Mesothelial cell of epicardium (in vitro differentiated cells): ENCODE measurements around the gene DIP2C. TPM values are rescaled to one million over a fixed set of nuclear protein-coding genes. Genes with fewer than 3 reads are reported as not detected.
A peak's percentile ranks its signal among the peaks of the same experiment; 100 is the strongest.

ENCODE experiments used
- DNase-seq, 2 experiments: peaks; one replicate each; pipeline ENCODE4 v3.0.0; 2021; ENCODE audit warnings: low spot score in 2 of 2; ENCODE audit not compliant: unreplicated experiment in 2 of 2
- H3K27ac Mint-ChIP-seq: 2 replicates; pipeline ENCODE4 v1.8.0; 2021; ENCODE audit warnings: mixed read lengths
- H3K27me3 Mint-ChIP-seq: 2 replicates; pipeline ENCODE4 v1.8.0; 2021; ENCODE audit warnings: low read depth, mixed read lengths
- H3K36me3 Mint-ChIP-seq: 2 replicates; pipeline ENCODE4 v1.8.0; 2021; ENCODE audit warnings: mixed read lengths
- H3K4me1 Mint-ChIP-seq: 2 replicates; pipeline ENCODE4 v1.8.0; 2021; ENCODE audit warnings: mixed read lengths
- H3K4me3 Mint-ChIP-seq: 2 replicates; pipeline ENCODE4 v1.8.0; 2021; ENCODE audit warnings: mild to moderate bottlenecking, moderate library complexity, mixed read lengths
- H3K9me3 Mint-ChIP-seq: 2 replicates; pipeline ENCODE4 v1.8.0; 2021; ENCODE audit warnings: mixed read lengths
- total RNA-seq: library from RNA; stranded (reverse); gene quantifications from 3 replicates; pipeline ENCODE4 v1.2.1, GENCODE V29; 2021
- TF ChIP-seq, protein P1 (sequence below): fragments of 200-600 bp; sonication (generic); IDR thresholded peaks from one replicate; pipeline ENCODE4 v1.5.0; 2021; ENCODE audit warnings: antibody characterized with exemption; ENCODE audit not compliant: unreplicated experiment

DIP2C gene
- total RNA-seq, 1 donor from 2014 or later: 30.3 TPM

DNA sequence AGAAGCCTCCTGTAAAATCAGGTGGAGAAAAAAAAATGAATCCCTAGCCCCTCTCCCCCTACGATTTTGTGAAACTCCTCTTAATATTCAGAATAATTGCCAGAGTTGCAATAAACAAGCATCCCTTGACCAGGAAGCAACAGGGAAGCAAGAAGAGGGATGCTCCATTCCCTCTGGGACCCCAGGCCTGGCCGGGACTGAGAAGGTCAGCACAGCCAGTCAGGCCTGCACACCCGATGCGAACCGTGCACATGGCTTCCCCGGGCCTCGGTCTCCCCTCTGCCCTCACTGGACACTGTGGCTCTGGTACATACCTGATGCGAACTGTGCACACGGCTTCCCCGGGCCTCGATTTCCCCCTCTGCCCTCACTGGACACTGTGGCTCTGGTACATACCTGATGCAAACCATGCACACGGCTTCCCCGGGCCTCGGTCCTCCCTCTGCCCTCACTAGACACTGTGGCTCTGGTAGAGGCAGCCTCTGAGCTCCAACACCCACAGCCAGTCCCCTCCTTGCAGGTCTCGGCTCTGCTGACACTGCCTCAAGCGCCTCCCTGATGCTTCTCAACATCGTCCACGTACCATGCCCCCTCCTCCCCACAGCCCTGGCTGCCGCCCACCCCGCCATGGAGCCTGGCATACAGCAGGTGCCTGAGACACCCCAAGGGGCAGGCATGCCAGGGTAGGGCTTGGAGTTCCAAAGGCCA lies 138.6 kb downstream of the DIP2C start:
- Mint-ChIP-seq H3K4me1 (peaks cover 32% of the 10 kb centered on the region), H3K27ac (no peak overlapping the region), H3K9me3 (no peaks in the 10 kb centered on the region), H3K27me3 (no peaks in the 10 kb centered on the region), H3K36me3 (no peaks in the 10 kb centered on the region), H3K4me3 (no peak overlapping the region)
- no peak for DNase-seq
- TF ChIP-seq, protein P1, sequence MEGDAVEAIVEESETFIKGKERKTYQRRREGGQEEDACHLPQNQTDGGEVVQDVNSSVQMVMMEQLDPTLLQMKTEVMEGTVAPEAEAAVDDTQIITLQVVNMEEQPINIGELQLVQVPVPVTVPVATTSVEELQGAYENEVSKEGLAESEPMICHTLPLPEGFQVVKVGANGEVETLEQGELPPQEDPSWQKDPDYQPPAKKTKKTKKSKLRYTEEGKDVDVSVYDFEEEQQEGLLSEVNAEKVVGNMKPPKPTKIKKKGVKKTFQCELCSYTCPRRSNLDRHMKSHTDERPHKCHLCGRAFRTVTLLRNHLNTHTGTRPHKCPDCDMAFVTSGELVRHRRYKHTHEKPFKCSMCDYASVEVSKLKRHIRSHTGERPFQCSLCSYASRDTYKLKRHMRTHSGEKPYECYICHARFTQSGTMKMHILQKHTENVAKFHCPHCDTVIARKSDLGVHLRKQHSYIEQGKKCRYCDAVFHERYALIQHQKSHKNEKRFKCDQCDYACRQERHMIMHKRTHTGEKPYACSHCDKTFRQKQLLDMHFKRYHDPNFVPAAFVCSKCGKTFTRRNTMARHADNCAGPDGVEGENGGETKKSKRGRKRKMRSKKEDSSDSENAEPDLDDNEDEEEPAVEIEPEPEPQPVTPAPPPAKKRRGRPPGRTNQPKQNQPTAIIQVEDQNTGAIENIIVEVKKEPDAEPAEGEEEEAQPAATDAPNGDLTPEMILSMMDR: no peak

DNA sequence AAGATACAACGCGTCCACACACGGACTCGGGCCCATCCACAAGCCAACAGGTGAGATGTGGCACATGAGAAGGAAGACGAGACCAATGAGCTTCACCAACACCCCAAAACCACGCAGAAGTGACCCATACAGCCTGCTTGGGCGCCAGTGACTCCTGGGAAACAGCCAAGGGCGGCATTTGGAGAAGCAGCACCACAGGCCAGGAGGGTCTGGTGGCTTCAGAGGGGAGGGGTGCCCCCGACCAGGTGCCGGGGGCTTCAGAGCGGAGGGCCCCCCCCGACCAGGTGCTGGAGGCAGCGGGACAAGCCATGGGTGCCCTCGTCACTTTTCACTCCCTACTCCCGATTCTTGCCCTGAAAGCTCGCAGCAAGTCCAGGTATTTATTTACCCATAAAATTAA lies 140.1 kb downstream of the DIP2C start:
- no peak for DNase-seq
- H3K4me3 Mint-ChIP-seq: no peak overlapping the region
- no peaks in the 10 kb centered on the region for H3K27me3 Mint-ChIP-seq
- H3K36me3 Mint-ChIP-seq: no peaks in the 10 kb centered on the region
- no peaks in the 10 kb centered on the region for H3K9me3 Mint-ChIP-seq
- H3K27ac Mint-ChIP-seq: no peak overlapping the region
- TF ChIP-seq, protein P1: no peak
- peaks cover 27% of the 10 kb centered on the region for H3K4me1 Mint-ChIP-seq

DNA sequence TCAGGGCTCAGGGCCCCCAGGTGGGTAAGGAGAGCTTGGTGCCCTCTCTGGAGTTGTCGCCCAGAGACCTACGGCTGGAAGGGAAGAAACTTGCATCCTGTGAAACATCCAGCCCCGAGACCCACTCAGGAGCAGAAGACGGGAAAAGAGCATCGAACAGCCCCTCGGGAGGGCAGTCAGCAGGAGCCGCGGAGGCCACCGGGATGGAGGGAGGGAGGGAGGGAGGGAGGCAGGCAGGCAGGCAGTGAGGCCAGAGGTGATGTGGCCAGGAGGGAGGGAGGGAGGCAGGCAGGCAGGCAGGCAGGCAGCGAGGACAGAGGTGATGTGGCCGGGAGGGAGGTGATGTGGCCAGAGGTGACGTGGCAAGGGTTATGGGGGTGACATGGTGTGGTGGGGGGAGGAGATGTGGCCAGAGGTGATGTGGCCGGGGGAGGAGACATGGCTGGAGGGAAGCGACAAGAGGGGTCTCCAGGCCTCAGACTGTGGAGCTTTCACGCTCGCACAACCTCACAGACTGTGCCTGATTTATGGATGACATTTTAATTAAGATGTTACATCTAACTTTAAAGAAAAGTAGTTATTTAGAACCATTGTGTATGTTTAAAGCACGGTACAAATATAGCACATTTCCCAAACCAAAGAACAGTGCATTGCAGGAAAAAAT lies 141.1 kb downstream of the DIP2C start:
- peaks cover 27% of the 10 kb centered on the region for H3K4me1 Mint-ChIP-seq
- H3K27me3 Mint-ChIP-seq: no peaks in the 10 kb centered on the region
- no peak for DNase-seq
- no peaks in the 10 kb centered on the region for H3K9me3 Mint-ChIP-seq
- H3K4me3 Mint-ChIP-seq: no peak overlapping the region
- no peak overlapping the region for H3K27ac Mint-ChIP-seq
- TF ChIP-seq, protein P1: no peak
- no peaks in the 10 kb centered on the region for H3K36me3 Mint-ChIP-seq

DNA sequence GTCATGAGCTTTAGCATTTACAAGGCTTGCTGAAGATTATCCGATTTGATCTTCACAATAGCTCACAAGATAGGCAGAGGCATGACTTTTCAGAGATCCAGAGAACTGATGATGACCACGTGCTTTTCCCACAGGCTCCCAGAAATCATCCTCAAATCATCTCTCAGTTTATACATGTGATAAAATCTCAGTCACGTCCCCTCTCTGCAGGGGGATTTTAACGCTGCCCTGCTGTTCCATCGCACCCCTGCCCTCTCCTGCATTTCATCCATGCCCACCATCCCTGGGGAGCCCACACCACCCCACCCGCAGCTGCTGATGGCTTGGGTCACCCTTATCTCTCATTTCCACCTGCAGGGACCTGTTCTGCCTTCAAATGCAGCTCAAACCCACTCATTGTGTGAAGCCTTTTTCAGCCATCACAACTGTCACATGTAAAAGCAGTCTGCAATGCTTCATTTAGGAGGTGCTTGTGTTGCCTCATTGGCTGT lies 141.8 kb downstream of the DIP2C start:
- Mint-ChIP-seq H3K9me3 (no peaks in the 10 kb centered on the region), H3K27ac (peak overlapping the region; percentile 97), H3K27me3 (no peaks in the 10 kb centered on the region), H3K4me3 (no peak overlapping the region), H3K4me1 (peaks cover 31% of the 10 kb centered on the region), H3K36me3 (no peaks in the 10 kb centered on the region)
- TF ChIP-seq, protein P1: no peak
- DNase-seq: no peak

- H3K9me3 Mint-ChIP-seq: no peaks in the 10 kb centered on the region
- TF ChIP-seq, protein P1: no peak
- no peaks in the 10 kb centered on the region for H3K27me3 Mint-ChIP-seq
- peak overlapping the region; percentile 97 for H3K27ac Mint-ChIP-seq
- H3K4me1 Mint-ChIP-seq: peaks cover 36% of the 10 kb centered on the region
- peak overlapping the region; percentile 7 for H3K4me3 Mint-ChIP-seq
- H3K36me3 Mint-ChIP-seq: no peaks in the 10 kb centered on the region
- DNase-seq: peak in 1 of 2 experiments; percentile 50
Measured at GRCh38 chr10:546971-547590, 142.4 kb downstream of the DIP2C start.
